ENCODE measurements around the gene TSR1.

Gene TSR1

DNA sequence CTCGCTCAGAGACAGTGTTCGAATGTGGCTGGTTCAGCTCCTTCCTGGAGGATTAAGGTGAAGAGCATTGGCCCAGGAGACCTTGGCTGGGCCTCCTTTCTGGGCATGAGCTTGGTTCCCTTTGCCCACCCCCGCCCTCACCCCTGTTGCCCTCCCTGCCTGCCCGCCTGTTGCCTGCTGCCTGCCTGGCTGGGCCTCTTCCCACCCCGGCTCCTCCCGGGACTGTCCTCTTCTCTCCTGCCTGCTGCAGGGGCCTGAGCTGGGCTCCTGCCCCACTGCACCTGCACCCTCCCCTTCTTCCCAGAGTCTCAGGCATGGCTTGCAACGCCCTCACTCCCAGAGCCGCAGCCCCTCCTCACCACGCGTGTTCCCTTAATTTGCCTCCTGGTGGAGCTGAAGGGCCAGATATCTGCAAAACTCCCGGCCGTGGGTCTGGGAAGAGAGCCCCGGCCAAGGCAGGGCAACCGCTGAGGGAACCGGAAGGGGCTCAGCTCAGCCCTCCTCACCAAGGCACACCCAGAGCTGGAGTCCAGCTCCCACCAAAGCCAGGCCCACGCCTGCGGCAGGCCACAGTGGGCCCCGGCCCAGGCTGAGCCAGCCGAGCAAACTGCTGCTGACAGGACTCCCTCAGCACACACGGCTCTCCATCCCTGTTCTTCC is 33.4 kb upstream of the TSR1 start:
- DNase-seq (ENCODE audit: low read depth), result no peak
- TF ChIP-seq CTCF (IDR thresholded peaks at IDR 0.05; ENCODE audit: control insufficient read depth, insufficient read depth, low read depth, low read length, missing control alignments), result no peak

GRCh38 chr17:2369039-2369438 is 32.8 kb upstream of the TSR1 start:
- DNase-seq (ENCODE audit: low read depth), result no peak
- no peak for TF ChIP-seq CTCF (IDR thresholded peaks at IDR 0.05; ENCODE audit: control insufficient read depth, insufficient read depth, low read depth, low read length, missing control alignments)
- no peak overlapping the region for H3K4me3 ChIP-seq (ENCODE audit: control insufficient read depth, low read depth, low read length)

More for the DNA sequence above, 33.4 kb upstream of the TSR1 start:
- H3K4me3 ChIP-seq (ENCODE audit: control insufficient read depth, low read depth, low read length), result no peak overlapping the region

DNA sequence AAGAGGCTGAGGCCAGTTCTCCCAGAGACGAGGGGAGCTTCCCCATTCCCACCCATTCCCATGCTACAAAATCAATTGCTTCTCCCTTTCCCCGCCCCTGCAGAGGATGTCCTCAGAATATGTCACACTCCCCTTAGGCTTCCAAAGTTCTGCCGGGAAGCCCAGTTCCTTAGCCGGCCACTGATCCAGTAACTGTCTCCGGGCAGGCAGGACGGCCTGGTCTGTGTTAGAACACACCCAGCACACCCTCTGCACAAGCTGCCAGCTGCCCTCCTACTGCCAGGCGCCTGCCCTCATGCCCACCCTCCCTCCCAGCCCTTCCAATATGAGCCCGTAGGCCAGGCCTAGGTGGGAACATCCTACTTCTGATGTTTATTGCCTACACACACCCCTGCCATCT is 32.1 kb upstream of the TSR1 start:
- no peak for TF ChIP-seq CTCF (IDR thresholded peaks at IDR 0.05; ENCODE audit: control insufficient read depth, insufficient read depth, low read depth, low read length, missing control alignments)
- H3K4me3 ChIP-seq (ENCODE audit: control insufficient read depth, low read depth, low read length), result no peak overlapping the region
- no peak for DNase-seq (ENCODE audit: low read depth)

- no peak for TF ChIP-seq CTCF (IDR thresholded peaks at IDR 0.05; ENCODE audit: control insufficient read depth, insufficient read depth, low read depth, low read length, missing control alignments)
- DNase-seq (ENCODE audit: low read depth), result no peak
- no peak overlapping the region for H3K4me3 ChIP-seq (ENCODE audit: control insufficient read depth, low read depth, low read length)
Measured at GRCh38 chr17:2366747-2367494, 30.7 kb upstream of the TSR1 start.

DNA sequence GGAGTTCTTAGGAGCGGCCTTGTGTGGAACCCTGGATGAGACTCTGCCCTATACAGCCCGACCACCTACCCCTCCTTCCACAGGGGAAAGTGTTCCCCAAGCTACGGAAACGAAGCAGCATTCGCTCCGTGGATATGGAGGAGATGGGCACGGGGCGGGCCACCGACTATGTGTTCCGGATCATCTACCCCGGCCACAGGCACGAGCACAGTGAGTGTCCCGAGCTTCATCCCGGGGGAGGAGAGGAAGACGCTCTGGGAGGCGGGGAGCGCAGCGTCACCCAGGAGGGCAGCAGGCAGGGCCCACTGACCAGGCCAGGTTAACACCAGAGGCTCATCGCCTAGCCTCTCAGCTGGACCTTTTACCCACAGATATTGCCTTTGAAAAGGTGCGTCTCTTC is 28.9 kb upstream of the TSR1 start:
- H3K4me3 ChIP-seq (ENCODE audit: control insufficient read depth, low read depth, low read length), result no peak overlapping the region
- DNase-seq (ENCODE audit: low read depth), result no peak
- no peak for TF ChIP-seq CTCF (IDR thresholded peaks at IDR 0.05; ENCODE audit: control insufficient read depth, insufficient read depth, low read depth, low read length, missing control alignments)

- TF ChIP-seq CTCF (IDR thresholded peaks at IDR 0.05; ENCODE audit: control insufficient read depth, insufficient read depth, low read depth, low read length, missing control alignments), result no peak
- no peak for DNase-seq (ENCODE audit: low read depth)
- no peak overlapping the region for H3K4me3 ChIP-seq (ENCODE audit: control insufficient read depth, low read depth, low read length)
Measured at GRCh38 chr17:2364763-2365116, 28.5 kb upstream of the TSR1 start.

Measured in AG09309 (cell line).